HEK293 (cell line): ENCODE results near the gene TRAK2.

Experiments used
- CTCF ChIA-PET: fragments of 350-600 bp; formaldehyde crosslinking; extraction: SDS; loops from one replicate; lab custom pipeline; 2021; ENCODE audit warnings: antibody characterized with exemption; lab: Yijun Ruan, JAX
- POLR2A ChIA-PET: fragments of 300-600 bp; formaldehyde crosslinking; extraction: SDS; loops from one replicate; lab custom pipeline; 2020; ENCODE audit warnings: antibody characterized with exemption, inconsistent platforms; lab: Yijun Ruan, JAX
- H3K27ac ChIP-seq: fragments of 200-500 bp; sonication (Bioruptor generic); 2 replicates; pipeline ENCODE4 v1.5.1; 2014; ENCODE audit warnings: low read depth, low read length, control low read depth, inconsistent platforms; ENCODE audit errors: extremely low read depth
- H3K36me3 ChIP-seq, 2 experiments: fragments of 200-500 bp in 1 of 2; sonication (Bioruptor generic) in 1 of 2; 1 replicate in 1 of 2; 2 replicates in 1 of 2; pipeline ENCODE4 v1.5.1; 2014 to 2017; ENCODE audit warnings: inconsistent platforms in 2 of 2, low read length in 2 of 2; ENCODE audit not compliant: control insufficient read depth in 2 of 2, insufficient read depth in 1 of 2
- H3K4me1 ChIP-seq: fragments of 200-500 bp; sonication (Bioruptor generic); 2 replicates; pipeline ENCODE4 v1.5.1; 2014; ENCODE audit warnings: mild to moderate bottlenecking, low read length, inconsistent platforms; ENCODE audit not compliant: control insufficient read depth, insufficient read depth
- H3K4me3 ChIP-seq: 2 replicates; pipeline ENCODE4 v1.5.1; 2011; ENCODE audit warnings: low read depth, mild to moderate bottlenecking, control low read depth, low read length, moderate library complexity
- H3K9me3 ChIP-seq: fragments of 200-500 bp; sonication (Bioruptor generic); 2 replicates; pipeline ENCODE4 v1.5.1; 2014; ENCODE audit warnings: low read depth, low read length, inconsistent platforms; ENCODE audit not compliant: control insufficient read depth, insufficient read depth
- HOXA7 ChIP-seq: sonication (generic); formaldehyde crosslinking; IDR thresholded peaks from 2 replicates; pipeline ENCODE4 v1.8.1; 2022; ENCODE audit warnings: missing genetic modification reagents, borderline replicate concordance
- IKZF3 ChIP-seq: fragments of 450-650 bp; IDR thresholded peaks from 2 replicates; pipeline ENCODE4 v1.5.0; 2018; ENCODE audit warnings: missing biosample characterization, mild to moderate bottlenecking, missing genetic modification characterization, moderate library complexity
- KLF9 ChIP-seq: fragments of 450-650 bp; formaldehyde crosslinking; IDR thresholded peaks from 2 replicates; pipeline ENCODE4 v1.5.1; 2016; ENCODE audit warnings: missing biosample characterization, missing genetic modification characterization, low read depth
- MEIS1 ChIP-seq: sonication (generic); formaldehyde crosslinking; IDR thresholded peaks from 2 replicates; pipeline ENCODE4 v1.8.1; 2022; ENCODE audit warnings: missing genetic modification reagents, mild to moderate bottlenecking, borderline replicate concordance
- PRDM1 ChIP-seq: fragments of 450-650 bp; formaldehyde crosslinking; IDR thresholded peaks from 2 replicates; pipeline ENCODE4; 2016; ENCODE audit warnings: missing biosample characterization, missing genetic modification characterization
- REPIN1 ChIP-seq: fragments of 450-650 bp; formaldehyde crosslinking; IDR thresholded peaks from 2 replicates; pipeline ENCODE4 v1.5.1; 2017; ENCODE audit warnings: missing biosample characterization, missing genetic modification characterization, low read depth
- SETDB1 ChIP-seq: IDR thresholded peaks from one replicate; pipeline ENCODE4 v1.6.1; 2017; ENCODE audit warnings: mild to moderate bottlenecking, low read length, moderate library complexity, mixed read lengths; ENCODE audit not compliant: insufficient read length
- ZNF211 ChIP-seq: fragments of 450-650 bp; formaldehyde crosslinking; IDR thresholded peaks from 2 replicates; pipeline ENCODE4 v1.5.1; 2016; ENCODE audit warnings: low read depth, missing biosample characterization, missing genetic modification characterization
- ZNF221 ChIP-seq: fragments of 450-650 bp; formaldehyde crosslinking; IDR thresholded peaks from 2 replicates; pipeline ENCODE4 v1.5.1; 2017; ENCODE audit warnings: missing biosample characterization, missing genetic modification characterization, borderline replicate concordance
- ZNF26 ChIP-seq: fragments of 450-650 bp; formaldehyde crosslinking; IDR thresholded peaks from 2 replicates; pipeline ENCODE4 v1.5.1; 2016; ENCODE audit warnings: missing biosample characterization, missing genetic modification characterization
- ZNF311 ChIP-seq: fragments of 450-650 bp; formaldehyde crosslinking; IDR thresholded peaks from 2 replicates; pipeline ENCODE4 v1.5.1; 2017; ENCODE audit warnings: missing biosample characterization, missing genetic modification characterization, borderline replicate concordance
- ZNF341 ChIP-seq: fragments of 450-650 bp; formaldehyde crosslinking; IDR thresholded peaks from 2 replicates; pipeline ENCODE4; 2016; ENCODE audit warnings: low read depth, missing biosample characterization, missing genetic modification characterization
- ZNF354C ChIP-seq: fragments of 450-650 bp; formaldehyde crosslinking; IDR thresholded peaks from 2 replicates; pipeline ENCODE4 v1.5.1; 2016; ENCODE audit warnings: missing biosample characterization, missing genetic modification characterization, low read depth, borderline replicate concordance
- ZNF426 ChIP-seq: fragments of 450-650 bp; formaldehyde crosslinking; IDR thresholded peaks from 2 replicates; pipeline ENCODE4 v1.5.1; 2017; ENCODE audit warnings: missing biosample characterization, missing genetic modification characterization, mild to moderate bottlenecking, inconsistent platforms, moderate library complexity
- ZNF501 ChIP-seq: fragments of 450-650 bp; formaldehyde crosslinking; IDR thresholded peaks from 2 replicates; pipeline ENCODE4 v1.5.1; 2016; ENCODE audit warnings: missing biosample characterization, missing genetic modification characterization
- ZNF510 ChIP-seq: fragments of 450-650 bp; formaldehyde crosslinking; IDR thresholded peaks from 2 replicates; pipeline ENCODE4 v1.5.1; 2018; ENCODE audit warnings: mild to moderate bottlenecking, missing genetic modification characterization, missing biosample characterization; ENCODE audit not compliant: insufficient replicate concordance
- ZNF571 ChIP-seq: fragments of 450-650 bp; formaldehyde crosslinking; IDR thresholded peaks from 2 replicates; pipeline ENCODE4 v1.5.0; 2017; ENCODE audit warnings: missing biosample characterization, missing genetic modification characterization
- ZNF692 ChIP-seq: fragments of 450-650 bp; formaldehyde crosslinking; IDR thresholded peaks from 2 replicates; pipeline ENCODE4 v1.5.1; 2016; ENCODE audit warnings: missing biosample characterization, missing genetic modification characterization
- ZNF777 ChIP-seq: fragments of 450-650 bp; formaldehyde crosslinking; IDR thresholded peaks from 2 replicates; pipeline ENCODE4 v1.5.1; 2017; ENCODE audit warnings: missing biosample characterization, missing genetic modification characterization, borderline replicate concordance
- ZNF830 ChIP-seq: fragments of 450-650 bp; IDR thresholded peaks from 2 replicates; pipeline ENCODE4 v1.5.0; 2018; ENCODE audit warnings: missing biosample characterization, missing genetic modification characterization, low read depth, mild to moderate bottlenecking, moderate library complexity
- ZSCAN16 ChIP-seq: fragments of 450-650 bp; formaldehyde crosslinking; IDR thresholded peaks from 2 replicates; pipeline ENCODE4 v1.5.1; 2016; ENCODE audit warnings: missing biosample characterization, missing genetic modification characterization
- ZXDB ChIP-seq: fragments of 450-650 bp; formaldehyde crosslinking; IDR thresholded peaks from 2 replicates; pipeline ENCODE4 v1.5.1; 2016; ENCODE audit warnings: missing biosample characterization, missing genetic modification characterization
- TF ChIP-seq, protein P1 (sequence below): fragments of 450-650 bp; formaldehyde crosslinking; IDR thresholded peaks from 2 replicates; pipeline ENCODE4 v1.5.1; 2016; ENCODE audit warnings: missing biosample characterization, missing genetic modification characterization

The TRAK2 gene

DNA sequence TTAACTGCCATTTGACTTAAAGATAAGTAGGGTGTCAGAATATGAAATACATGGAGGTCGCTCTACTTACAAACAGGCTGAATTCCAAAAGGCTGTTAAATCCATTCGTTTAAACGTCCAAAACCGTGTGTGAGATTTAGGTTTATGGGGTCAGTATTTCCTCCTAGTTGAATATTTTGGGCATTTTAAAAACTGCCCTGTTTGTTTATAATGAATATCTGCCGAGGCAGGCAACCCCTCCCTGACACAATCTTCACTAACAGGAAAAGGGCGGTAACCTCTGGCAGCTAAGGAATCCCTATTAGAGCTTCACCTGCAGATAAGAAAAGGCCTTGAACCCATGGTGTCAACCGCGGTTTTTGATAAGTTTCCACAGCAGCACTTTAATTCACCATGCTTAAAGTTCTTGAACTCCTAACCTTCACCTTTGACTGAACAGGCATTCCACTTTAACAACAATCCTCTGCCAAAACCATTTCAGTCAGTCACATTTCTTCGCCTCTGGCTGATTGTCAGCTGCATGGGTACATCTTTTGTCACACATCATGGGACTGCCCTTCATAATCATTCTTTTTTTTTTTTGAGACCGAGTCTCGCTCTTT is 17.8 kb downstream of the TRAK2 start:
- ChIA-PET CTCF (interaction anchor here (1.4 kb wide), 1 partner anchor 201 kb away, joined by 5 read pairs; no protein-coding TSS in a partner anchor), POLR2A (interaction anchor here (1.7 kb wide), 1 partner anchor 18 kb away, joined by 12 read pairs; the partner anchor contains the start of genes STRADB and TRAK2)
- Histone ChIP-seq H3K9me3 (no peaks in the 10 kb centered on the region), H3K27ac (no peak overlapping the region), H3K4me1 (peaks cover 6% of the 10 kb centered on the region), H3K4me3 (no peak overlapping the region), H3K36me3 (no peaks in the 10 kb centered on the region)
- TF ChIP-seq, protein P1, sequence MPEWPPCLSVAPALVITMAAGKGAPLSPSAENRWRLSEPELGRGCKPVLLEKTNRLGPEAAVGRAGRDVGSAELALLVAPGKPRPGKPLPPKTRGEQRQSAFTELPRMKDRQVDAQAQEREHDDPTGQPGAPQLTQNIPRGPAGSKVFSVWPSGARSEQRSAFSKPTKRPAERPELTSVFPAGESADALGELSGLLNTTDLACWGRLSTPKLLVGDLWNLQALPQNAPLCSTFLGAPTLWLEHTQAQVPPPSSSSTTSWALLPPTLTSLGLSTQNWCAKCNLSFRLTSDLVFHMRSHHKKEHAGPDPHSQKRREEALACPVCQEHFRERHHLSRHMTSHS (tag by site-specific recombination): no peak
- TF ChIP-seq ZNF311 (no peak), KLF9 (no peak), ZNF341 (tag by site-specific recombination) (no peak), SETDB1 (no peak), ZXDB (tag by site-specific recombination) (no peak), ZSCAN16 (tag by site-specific recombination) (no peak), REPIN1 (tag by site-specific recombination) (no peak), ZNF354C (tag by site-specific recombination) (no peak)

DNA sequence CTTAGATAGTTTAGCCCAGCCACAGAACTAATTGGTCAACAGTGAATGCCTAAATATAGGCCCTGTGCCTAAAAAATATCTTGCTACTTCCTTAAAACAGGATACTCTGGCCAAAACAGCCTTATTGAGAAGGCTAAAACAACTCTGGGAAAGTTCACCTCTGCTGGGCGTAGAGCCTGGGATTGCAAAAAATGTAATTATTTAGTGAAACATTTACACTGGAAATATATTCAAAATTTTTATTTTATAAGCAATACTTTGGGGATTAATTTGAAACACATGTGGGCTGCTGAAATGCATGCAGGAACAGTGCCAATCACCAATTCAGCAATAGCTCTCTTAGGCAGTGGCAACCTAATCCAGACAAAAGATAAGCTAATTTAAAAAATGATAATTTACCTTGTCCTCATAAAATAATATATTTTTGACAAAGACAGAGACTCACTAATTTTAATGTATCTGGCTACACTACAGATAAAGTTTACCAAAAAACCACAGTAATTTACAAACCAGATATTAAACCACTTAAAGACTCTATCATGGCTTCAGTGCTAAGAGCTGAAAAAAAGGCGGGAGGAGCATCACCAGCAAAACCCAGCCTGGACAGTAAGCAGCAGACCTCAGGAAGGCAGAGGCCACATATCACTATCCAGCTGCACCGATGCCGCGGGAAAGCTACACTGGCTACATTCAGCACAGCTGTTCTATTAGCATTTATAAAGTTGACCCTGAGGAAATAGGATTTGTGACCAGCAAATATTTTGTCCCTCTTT is 18.5 kb downstream of the TRAK2 start:
- TF ChIP-seq ZNF571: no peak
- no peak for TF ChIP-seq MEIS1 (CRISPR knock-in tag)
- TF ChIP-seq IKZF3 (tag by site-specific recombination): no peak
- no peak for TF ChIP-seq ZNF211 (tag by site-specific recombination)
- TF ChIP-seq ZNF26 (tag by site-specific recombination): no peak
- TF ChIP-seq ZNF426 (tag by site-specific recombination): no peak
- TF ChIP-seq ZNF221 (tag by site-specific recombination): no peak
- TF ChIP-seq HOXA7 (CRISPR knock-in tag): no peak
- no peak for TF ChIP-seq ZNF777
- no peak for TF ChIP-seq ZNF501 (tag by site-specific recombination)
- no peak for TF ChIP-seq PRDM1 (tag by site-specific recombination)
- TF ChIP-seq ZNF510 (tag by site-specific recombination): no peak
- no peak for TF ChIP-seq ZNF830 (tag by site-specific recombination)
- TF ChIP-seq ZNF692 (tag by site-specific recombination): no peak
- Histone ChIP-seq H3K36me3 (no peaks in the 10 kb centered on the region), H3K4me3 (no peak overlapping the region), H3K27ac (no peak overlapping the region), H3K4me1 (peaks cover 6% of the 10 kb centered on the region), H3K9me3 (no peaks in the 10 kb centered on the region)
- CTCF ChIA-PET: interaction anchor here (1.4 kb wide), 1 partner anchor 200 kb away, joined by 5 read pairs; no protein-coding TSS in a partner anchor
- POLR2A ChIA-PET: interaction anchor here (1.7 kb wide), 1 partner anchor 18 kb away, joined by 12 read pairs; the partner anchor contains the start of genes STRADB and TRAK2
